Inferior parietal cortex (tissue), 1 donor: ENCODE data around the gene ZIC5.
A peak's percentile ranks its signal among the peaks of the same experiment; 100 is the strongest.

Experiments used
- DNase-seq: peaks from one replicate; pipeline ENCODE4 v3.0.0-alpha.2; 2016; ENCODE audit errors: extremely low spot score

ZIC5 gene

GRCh38 chr13:99935772-99936171 is 35.8 kb downstream of the ZIC5 start:
- no peak for DNase-seq

- DNase-seq = no peak
Observed at GRCh38 chr13:99932912-99933311, 38.7 kb downstream of the ZIC5 start.

DNA sequence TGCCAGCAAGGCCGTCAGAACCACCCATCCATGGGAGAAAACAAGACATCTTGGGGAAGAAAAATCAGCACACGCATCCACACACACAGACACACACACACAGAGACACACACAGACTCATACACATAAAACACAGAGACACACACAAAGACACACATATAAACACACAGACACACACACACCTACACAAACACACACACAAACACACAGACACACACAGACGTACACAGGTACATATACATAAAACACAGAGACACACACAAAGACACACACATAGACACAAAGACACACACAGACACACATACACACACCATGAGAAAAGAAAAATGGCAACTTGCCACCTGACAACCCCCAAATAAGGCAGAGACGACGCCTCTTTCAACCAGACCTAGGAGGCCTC is 40.6 kb downstream of the ZIC5 start:
- DNase-seq = no peak

GRCh38 chr13:99929866-99930265 is 41.7 kb downstream of the ZIC5 start:
- no peak for DNase-seq

DNA sequence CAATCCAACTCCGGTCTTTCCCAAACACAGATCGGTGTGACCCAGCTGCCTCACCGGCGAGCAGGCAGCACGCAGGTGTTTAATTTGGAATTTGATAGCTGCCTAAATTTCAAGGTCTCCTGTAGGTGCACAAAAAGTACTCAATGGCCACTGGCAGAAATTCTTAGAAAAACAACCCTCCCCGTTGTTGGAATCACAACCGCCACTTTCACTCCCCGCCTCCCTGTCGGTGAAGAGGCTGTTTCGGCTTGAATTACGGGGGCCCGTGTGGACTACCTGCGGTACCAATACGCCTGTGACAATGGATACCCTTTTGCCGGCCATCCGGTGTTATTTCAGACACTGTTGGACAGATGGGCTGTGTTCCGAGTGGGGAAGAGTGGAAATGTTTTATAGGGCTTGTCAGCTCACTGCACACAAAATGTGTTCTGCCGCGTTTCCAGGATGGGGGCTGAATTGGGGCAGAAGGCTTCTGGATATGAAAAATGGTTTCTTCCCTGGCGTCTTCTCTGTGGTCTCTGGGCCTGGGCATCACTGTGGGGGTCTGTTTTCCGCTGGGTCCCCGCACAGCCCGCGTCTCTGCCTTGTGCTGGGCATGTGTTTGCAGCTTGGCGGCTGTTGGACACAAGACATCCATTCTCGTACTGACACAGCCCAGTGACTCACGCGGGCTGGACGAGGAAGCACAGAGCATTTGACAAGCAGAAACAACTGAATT is 45.4 kb downstream of the ZIC5 start:
- DNase-seq = no peak

- DNase-seq = no peak
Observed at GRCh38 chr13:99923877-99924582, 47.5 kb downstream of the ZIC5 start.

DNA sequence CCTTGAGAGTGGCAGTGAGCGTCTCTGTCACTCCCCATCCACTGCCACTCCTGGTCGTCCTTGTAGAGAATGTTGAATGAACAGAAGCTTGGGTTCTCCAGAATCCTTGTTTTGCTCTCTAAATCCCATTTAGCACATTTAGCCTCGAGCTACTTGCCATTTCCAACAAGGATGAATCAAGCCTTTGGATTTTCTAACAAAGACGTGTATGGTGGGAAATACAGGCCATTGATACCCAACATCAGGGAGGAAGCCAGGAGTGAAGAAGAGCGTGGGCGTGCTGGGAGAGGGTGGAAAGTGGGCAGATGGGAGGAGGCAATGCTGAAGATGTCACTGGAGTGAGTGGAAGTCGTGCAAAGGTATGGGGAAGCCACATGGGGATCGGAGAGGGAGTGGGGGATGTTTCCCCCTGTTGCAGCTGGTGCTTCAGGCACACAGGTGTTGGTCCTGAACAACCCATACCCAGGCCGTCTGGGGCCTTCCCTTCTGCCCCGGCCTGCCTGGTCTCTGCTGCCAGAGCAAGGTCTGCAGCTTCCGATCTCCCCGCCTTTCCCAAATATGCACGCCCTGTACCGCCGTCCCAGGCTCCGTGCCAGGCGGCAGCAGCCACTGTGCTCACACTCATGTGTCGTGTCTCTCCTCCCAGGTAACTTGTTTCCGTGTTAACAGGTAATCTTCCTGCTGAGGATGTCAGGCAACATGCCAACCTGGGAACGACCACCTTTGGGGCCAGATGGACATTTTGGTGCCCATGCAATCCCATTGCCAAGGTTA is 48.7 kb downstream of the ZIC5 start:
- no peak for DNase-seq

GRCh38 chr13:99919132-99919531 is 52.4 kb downstream of the ZIC5 start:
- DNase-seq = no peak

GRCh38 chr13:99916366-99917103 is 55.0 kb downstream of the ZIC5 start:
- DNase-seq = peak; percentile 75

GRCh38 chr13:99913167-99913566 is 58.4 kb downstream of the ZIC5 start:
- no peak for DNase-seq
